CD4-positive, alpha-beta T cell (primary cell): ENCODE measurements around the gene GATA5. TPM values are rescaled to one million over a fixed set of nuclear protein-coding genes. Genes with fewer than 3 reads are reported as not detected.

Experiments
- ATAC-seq: fragments of 200-7000 bp; cut with Tn5 transposase; one replicate; pipeline ENCODE4 v1.10.0; 2022; ENCODE audit warnings: mild to moderate bottlenecking; ENCODE audit not compliant: poor library complexity
- CTCF ChIA-PET: fragments of 350-600 bp; sonication (Branson Sonifier 250); formaldehyde crosslinking; loops from one replicate; lab custom pipeline; 2021; ENCODE audit warnings: antibody characterized with exemption, inconsistent platforms; lab: Charles Lee
- POLR2A ChIA-PET: fragments of 350-600 bp; sonication (Branson Sonifier 250); formaldehyde crosslinking; loops from one replicate; lab custom pipeline; 2021; ENCODE audit warnings: antibody characterized with exemption, inconsistent platforms; lab: Charles Lee
- DNase-seq, 14 experiments: peaks; one replicate each; pipeline ENCODE4 v3.0.0-alpha.2; 2013 to 2020; ENCODE audit warnings: mixed read lengths in 2 of 14
- H3K27ac ChIP-seq, 2 donors: one replicate each; pipeline versions ENCODE4 v1.5.1 to v1.7.0; 2013; ENCODE audit warnings: low read length in 2 of 2, low read depth in 1 of 2, mild to moderate bottlenecking in 1 of 2
- H3K27me3 ChIP-seq, 2 experiments: 1 replicate in 1 of 2; 2 replicates in 1 of 2; pipeline versions ENCODE4 v1.6.1 to v1.7.0; 2013; ENCODE audit warnings: low read length in 2 of 2, control low read depth in 1 of 2, mild to moderate bottlenecking in 1 of 2, moderate library complexity in 1 of 2; ENCODE audit not compliant: insufficient read depth in 2 of 2, control insufficient read depth in 1 of 2
- H3K36me3 ChIP-seq: one replicate; pipeline ENCODE4 v1.6.1; 2013; ENCODE audit warnings: low read length, control low read depth; ENCODE audit not compliant: insufficient read depth
- H3K4me1 ChIP-seq: one replicate; pipeline ENCODE4 v1.6.1; 2013; ENCODE audit warnings: low read length, control low read depth; ENCODE audit not compliant: insufficient read depth
- H3K4me3 ChIP-seq: one replicate; pipeline ENCODE4 v1.5.1; 2013; ENCODE audit warnings: mild to moderate bottlenecking, low read length, moderate library complexity
- H3K9me3 ChIP-seq, 2 experiments: 1 replicate in 1 of 2; 2 replicates in 1 of 2; pipeline versions ENCODE4 v1.6.1 to v1.7.0; 2013; ENCODE audit warnings: low read length in 2 of 2, mild to moderate bottlenecking in 2 of 2, control low read depth in 1 of 2, moderate library complexity in 1 of 2; ENCODE audit not compliant: control insufficient read depth in 1 of 2, insufficient read depth in 1 of 2
- H3K27ac Mint-ChIP-seq: one replicate; pipeline ENCODE4 v1.8.0; 2020; ENCODE audit warnings: mixed read lengths
- H3K27me3 Mint-ChIP-seq: one replicate; pipeline ENCODE4 v1.8.0; 2021; ENCODE audit warnings: mixed read lengths
- H3K36me3 Mint-ChIP-seq: one replicate; pipeline ENCODE4 v1.8.0; 2021; ENCODE audit warnings: low read depth, mixed read lengths
- H3K4me1 Mint-ChIP-seq: one replicate; pipeline ENCODE4 v1.8.0; 2021; ENCODE audit warnings: low read depth, mixed read lengths
- H3K4me3 Mint-ChIP-seq: one replicate; pipeline ENCODE4 v1.8.0; 2020; ENCODE audit warnings: mild to moderate bottlenecking, mixed read lengths
- H3K9me3 Mint-ChIP-seq: one replicate; pipeline ENCODE4 v1.8.0; 2020; ENCODE audit warnings: mixed read lengths
- CTCF ChIP-seq: fragments of 200-600 bp; IDR thresholded peaks from one replicate; pipeline ENCODE4 v1.8.0; 2022; ENCODE audit warnings: antibody characterized with exemption, mild to moderate bottlenecking
- intact Hi-C, 2 experiments: fragments of 100-400 bp; cut with DNase I in 1 of 2; cut with micrococcal nuclease in 1 of 2; formaldehyde crosslinking; loops; one replicate each; pipeline versions ENCODE4 v1.15.1 to v1.9.0; 2023 to 2025; cut with DNase I, micrococcal nuclease
- total RNA-seq, 174 experiments: library from RNA in 2 of 174; stranded (reverse) in 2 of 174; gene quantifications; one replicate each; pipeline ENCODE4 v1.2.3 and lab custom pipeline; 2021 to 2026

The GATA5 gene
- total RNA-seq, 2 experiments from 2014 or later = not detected

DNA sequence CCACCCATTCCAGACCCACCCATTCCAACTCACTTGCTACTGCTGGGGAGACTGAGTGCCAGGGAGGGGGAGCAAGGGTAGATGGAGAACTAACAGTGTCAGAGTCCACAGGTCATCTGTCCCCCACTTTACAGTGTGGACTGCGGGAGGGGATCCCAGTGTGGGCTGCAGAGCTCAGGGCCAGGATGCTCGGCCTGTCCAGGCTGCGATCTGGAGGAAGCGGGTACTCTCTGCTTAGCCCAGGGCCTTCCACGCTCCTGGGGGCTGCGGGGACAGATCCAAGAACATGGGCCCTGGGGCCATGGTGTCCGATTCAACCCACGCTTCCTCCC lies 14.1 kb upstream of the GATA5 start:
- peaks cover 27 to 32% of the 10 kb centered on the region in 2 experiments for H3K27me3 ChIP-seq
- CTCF ChIA-PET = no interaction called here

GRCh38 chr20:62489186-62489931 lies 13.6 kb upstream of the GATA5 start:
- Mint-ChIP-seq H3K4me1 (no peaks in the 10 kb centered on the region), H3K27me3 (peaks cover 46% of the 10 kb centered on the region), H3K9me3 (no peaks in the 10 kb centered on the region), H3K4me3 (no peak overlapping the region), H3K36me3 (no peaks in the 10 kb centered on the region), H3K27ac (no peak overlapping the region)
- intact Hi-C loops = no loop called here
- Histone ChIP-seq H3K36me3 (no peaks in the 10 kb centered on the region), H3K4me1 (no peaks in the 10 kb centered on the region), H3K4me3 (no peak overlapping the region), H3K27me3 (peaks cover 31 to 37% of the 10 kb centered on the region in 2 experiments), H3K9me3 (peaks cover 0 to 16% of the 10 kb centered on the region in 2 experiments), H3K27ac (no peak overlapping the region)
- ATAC-seq (no peak), DNase-seq (no peak)
- POLR2A ChIA-PET = no interaction called here
- TF ChIP-seq CTCF = no peak
- CTCF ChIA-PET = no interaction called here

More for the DNA sequence above, 14.1 kb upstream of the GATA5 start:
- ATAC-seq (no peak), DNase-seq (no peak)
- Mint-ChIP-seq H3K4me3 (no peak overlapping the region), H3K4me1 (no peaks in the 10 kb centered on the region), H3K27ac (no peak overlapping the region), H3K36me3 (no peaks in the 10 kb centered on the region), H3K9me3 (no peaks in the 10 kb centered on the region), H3K27me3 (peaks cover 42% of the 10 kb centered on the region)
- H3K4me1 ChIP-seq = no peaks in the 10 kb centered on the region
- no peak for TF ChIP-seq CTCF
- H3K4me3 ChIP-seq = no peak overlapping the region
- intact Hi-C loops = loop anchor here in 1 of 2 experiments (10.0 kb wide), 2 partner anchors 475 to 515 kb away; partner anchors contain the start of gene BHLHE23
- H3K36me3 ChIP-seq = no peaks in the 10 kb centered on the region
- POLR2A ChIA-PET = no interaction called here
- H3K9me3 ChIP-seq = peaks cover 0 to 13% of the 10 kb centered on the region in 2 experiments
- H3K27ac ChIP-seq = no peak overlapping the region

DNA sequence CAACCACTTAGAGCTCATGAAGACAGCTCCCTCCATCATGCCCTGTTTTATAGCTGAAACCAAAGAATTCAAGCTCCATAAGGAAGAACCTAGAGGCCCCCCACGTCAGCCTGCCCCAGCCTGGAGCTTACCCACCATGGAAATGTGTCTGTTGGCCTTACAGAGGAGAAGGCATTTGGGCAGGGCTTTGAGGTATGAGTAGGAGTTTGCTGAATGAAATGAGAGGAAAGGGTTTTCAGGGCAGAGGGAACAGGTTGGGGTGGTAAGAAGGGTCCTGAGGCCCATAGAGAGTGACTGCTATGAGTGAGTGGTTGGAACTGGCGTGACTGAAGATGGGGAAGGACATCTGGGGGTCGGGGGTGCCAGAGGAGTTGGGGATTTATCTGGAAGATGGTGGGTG lies 12.7 kb upstream of the GATA5 start:
- ATAC-seq = no peak
- Mint-ChIP-seq H3K36me3 (no peaks in the 10 kb centered on the region), H3K9me3 (no peaks in the 10 kb centered on the region), H3K4me1 (no peaks in the 10 kb centered on the region), H3K27me3 (peaks cover 51% of the 10 kb centered on the region), H3K27ac (no peak overlapping the region), H3K4me3 (no peak overlapping the region)
- H3K36me3 ChIP-seq = no peaks in the 10 kb centered on the region
- H3K9me3 ChIP-seq = peaks cover 0 to 20% of the 10 kb centered on the region in 2 experiments
- H3K27ac ChIP-seq = no peak overlapping the region
- no peak for DNase-seq
- intact Hi-C loops = no loop called here
- CTCF ChIA-PET = no interaction called here
- H3K4me3 ChIP-seq = no peak overlapping the region
- POLR2A ChIA-PET = no interaction called here
- no peak for TF ChIP-seq CTCF
- H3K27me3 ChIP-seq = peaks cover 38 to 46% of the 10 kb centered on the region in 2 experiments
- H3K4me1 ChIP-seq = no peaks in the 10 kb centered on the region
